Activated CD4-positive, alpha-beta T cell treated with anti-CD3 and anti-CD28 coated beads, Interleukin-2, amount 10 ng/mL, durations not matched to agents 7 days and 5 days (primary cell): ENCODE data around the gene NXF2. TPM values are rescaled to one million over a fixed set of nuclear protein-coding genes. Genes with fewer than 3 reads are reported as not detected.
"Not testable (repeated sequence)": the region's sequence is repeated elsewhere in the genome, so short reads cannot be mapped to it uniquely, and the experiment has no call there.

Experiments
- CTCF ChIA-PET: fragments of 350-600 bp; sonication (Branson Sonifier 250); formaldehyde crosslinking; loops from one replicate; lab custom pipeline; 2021; ENCODE audit warnings: antibody characterized with exemption; lab: Charles Lee
- POLR2A ChIA-PET: fragments of 350-600 bp; sonication (Branson Sonifier 250); formaldehyde crosslinking; loops from one replicate; lab custom pipeline; 2021; ENCODE audit warnings: antibody characterized with exemption; lab: Charles Lee
- DNase-seq: peaks from one replicate; pipeline ENCODE4 v3.0.0-alpha.2; 2020
- H3K27ac Mint-ChIP-seq: one replicate; pipeline ENCODE4 v1.8.0; 2021; ENCODE audit warnings: mild to moderate bottlenecking, moderate library complexity, mixed read lengths
- H3K27me3 Mint-ChIP-seq: one replicate; pipeline ENCODE4 v1.8.0; 2021; ENCODE audit warnings: mixed read lengths
- H3K36me3 Mint-ChIP-seq: one replicate; pipeline ENCODE4 v1.8.0; 2021; ENCODE audit warnings: low read depth, mixed read lengths
- H3K4me1 Mint-ChIP-seq: one replicate; pipeline ENCODE4 v1.8.0; 2021; ENCODE audit warnings: mixed read lengths
- H3K4me3 Mint-ChIP-seq: one replicate; pipeline ENCODE4 v1.8.0; 2021; ENCODE audit warnings: mild to moderate bottlenecking, moderate library complexity, mixed read lengths
- H3K9me3 Mint-ChIP-seq: one replicate; pipeline ENCODE4 v1.8.0; 2021; ENCODE audit warnings: mixed read lengths
- total RNA-seq, 2 experiments: library from RNA; stranded (reverse); gene quantifications; one replicate each; pipeline ENCODE4 v1.2.3, GENCODE V29; 2021

The NXF2 gene
- total RNA-seq: not detected

- POLR2A ChIA-PET, H3K4me3 Mint-ChIP-seq, H3K9me3 Mint-ChIP-seq, H3K36me3 Mint-ChIP-seq, DNase-seq, CTCF ChIA-PET, H3K27ac Mint-ChIP-seq, H3K4me1 Mint-ChIP-seq, H3K27me3 Mint-ChIP-seq: not testable (repeated sequence)
These were observed at the start of gene NXF2 for GRCh38 chrX:102246893-102247292. Gene NXF2, plus strand, starts transcription at chrX:102247167. Its CDS starts 59,912 bp downstream, at chrX:102307079.

GRCh38 chrX:102207940-102208339 lies 39.0 kb upstream of the NXF2 start:
- H3K4me1 Mint-ChIP-seq, DNase-seq, POLR2A ChIA-PET, H3K9me3 Mint-ChIP-seq, H3K36me3 Mint-ChIP-seq, CTCF ChIA-PET, H3K27ac Mint-ChIP-seq, H3K4me3 Mint-ChIP-seq, H3K27me3 Mint-ChIP-seq: not testable (repeated sequence)

- H3K36me3 Mint-ChIP-seq, H3K27ac Mint-ChIP-seq, H3K9me3 Mint-ChIP-seq, H3K27me3 Mint-ChIP-seq, DNase-seq, POLR2A ChIA-PET, H3K4me1 Mint-ChIP-seq, H3K4me3 Mint-ChIP-seq, CTCF ChIA-PET: not testable (repeated sequence)
These were observed 32.0 kb upstream of the NXF2 start, which contains the start of gene TCP11X1 for GRCh38 chrX:102214986-102215385. Gene TCP11X1, plus strand, starts transcription at chrX:102215301.

- H3K4me1 Mint-ChIP-seq, H3K27ac Mint-ChIP-seq, H3K27me3 Mint-ChIP-seq, H3K36me3 Mint-ChIP-seq, H3K4me3 Mint-ChIP-seq, POLR2A ChIA-PET, CTCF ChIA-PET, H3K9me3 Mint-ChIP-seq, DNase-seq: not testable (repeated sequence)
These were observed 30.5 kb upstream of the NXF2 start for GRCh38 chrX:102216497-102216896.

GRCh38 chrX:102235678-102236077 lies 11.3 kb upstream of the NXF2 start:
- H3K4me3 Mint-ChIP-seq, H3K9me3 Mint-ChIP-seq, H3K27me3 Mint-ChIP-seq, H3K36me3 Mint-ChIP-seq, POLR2A ChIA-PET, DNase-seq, H3K4me1 Mint-ChIP-seq, CTCF ChIA-PET, H3K27ac Mint-ChIP-seq: not testable (repeated sequence)

- H3K36me3 Mint-ChIP-seq, H3K4me1 Mint-ChIP-seq, H3K4me3 Mint-ChIP-seq, H3K9me3 Mint-ChIP-seq, CTCF ChIA-PET, H3K27me3 Mint-ChIP-seq, DNase-seq, H3K27ac Mint-ChIP-seq, POLR2A ChIA-PET: not testable (repeated sequence)
These were observed 6.7 kb upstream of the NXF2 start for GRCh38 chrX:102240265-102240664.

GRCh38 chrX:102272231-102272630 lies 25.3 kb downstream of the NXF2 start:
- POLR2A ChIA-PET, H3K27me3 Mint-ChIP-seq, DNase-seq, H3K27ac Mint-ChIP-seq, CTCF ChIA-PET, H3K9me3 Mint-ChIP-seq, H3K4me3 Mint-ChIP-seq, H3K4me1 Mint-ChIP-seq, H3K36me3 Mint-ChIP-seq: not testable (repeated sequence)

- no peaks in the 10 kb centered on the region for H3K4me1 Mint-ChIP-seq
These were observed 91.2 kb downstream of the NXF2 start for GRCh38 chrX:102338162-102338561.

GRCh38 chrX:102339312-102340298 lies 92.6 kb downstream of the NXF2 start:
- Mint-ChIP-seq H3K4me1 (no peaks in the 10 kb centered on the region), H3K27ac (no peak overlapping the region), H3K4me3 (no peak overlapping the region), H3K27me3 (no peaks in the 10 kb centered on the region), H3K9me3 (no peaks in the 10 kb centered on the region), H3K36me3 (no peaks in the 10 kb centered on the region)
- ChIA-PET POLR2A (no interaction called here), CTCF (no interaction called here)
- no peak for DNase-seq

More at GRCh38 chrX:102338162-102338561, 91.2 kb downstream of the NXF2 start:
- Mint-ChIP-seq H3K27me3 (no peaks in the 10 kb centered on the region), H3K9me3 (no peaks in the 10 kb centered on the region), H3K27ac (no peak overlapping the region), H3K36me3 (no peaks in the 10 kb centered on the region), H3K4me3 (no peak overlapping the region)
- no peak for DNase-seq
- ChIA-PET POLR2A (no interaction called here), CTCF (no interaction called here)

GRCh38 chrX:102341867-102342266 lies 94.9 kb downstream of the NXF2 start:
- no peak overlapping the region for H3K27ac Mint-ChIP-seq
- ChIA-PET CTCF (no interaction called here), POLR2A (no interaction called here)
- no peaks in the 10 kb centered on the region for H3K36me3 Mint-ChIP-seq
- DNase-seq: no peak
- H3K4me1 Mint-ChIP-seq: no peaks in the 10 kb centered on the region
- no peaks in the 10 kb centered on the region for H3K9me3 Mint-ChIP-seq
- H3K27me3 Mint-ChIP-seq: no peaks in the 10 kb centered on the region
- no peak overlapping the region for H3K4me3 Mint-ChIP-seq

GRCh38 chrX:102345916-102346315 lies 98.9 kb downstream of the NXF2 start:
- ChIA-PET POLR2A (no interaction called here), CTCF (no interaction called here)
- no peaks in the 10 kb centered on the region for H3K4me1 Mint-ChIP-seq
- H3K9me3 Mint-ChIP-seq: no peaks in the 10 kb centered on the region
- no peaks in the 10 kb centered on the region for H3K27me3 Mint-ChIP-seq
- no peak overlapping the region for H3K27ac Mint-ChIP-seq
- no peak overlapping the region for H3K4me3 Mint-ChIP-seq
- no peaks in the 10 kb centered on the region for H3K36me3 Mint-ChIP-seq
- peak; percentile 66 for DNase-seq
